GM18868 (cell line): ENCODE data around the gene SPTSSB.

Source experiments
- ATAC-seq: cut with Tn5 transposase; IDR thresholded peaks from one replicate; pipeline ENCODE4 v1.9.1; 2021; ENCODE audit warnings: mild to moderate bottlenecking, moderate library complexity; ENCODE audit not compliant: unreplicated experiment

The SPTSSB gene

DNA sequence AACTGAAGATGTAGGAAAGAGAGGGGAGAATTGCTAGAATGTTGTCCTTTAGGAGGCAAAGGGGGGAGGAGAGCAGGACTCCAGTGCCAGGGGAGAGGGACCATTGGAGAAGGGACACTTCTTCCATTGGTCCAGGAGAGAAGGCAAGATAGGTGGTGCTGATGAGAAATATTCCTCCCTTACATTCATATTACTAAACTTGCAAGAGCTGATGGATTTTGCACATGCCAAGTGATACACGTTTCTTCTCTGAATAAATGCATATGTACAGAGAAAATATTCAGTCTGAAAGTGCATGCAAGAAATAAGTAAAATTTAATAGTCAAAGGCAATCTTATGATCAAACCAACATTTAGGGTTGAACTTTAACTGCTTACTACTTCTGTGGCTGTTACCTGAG lies 21.5 kb upstream of the SPTSSB start:
- ATAC-seq = no peak

DNA sequence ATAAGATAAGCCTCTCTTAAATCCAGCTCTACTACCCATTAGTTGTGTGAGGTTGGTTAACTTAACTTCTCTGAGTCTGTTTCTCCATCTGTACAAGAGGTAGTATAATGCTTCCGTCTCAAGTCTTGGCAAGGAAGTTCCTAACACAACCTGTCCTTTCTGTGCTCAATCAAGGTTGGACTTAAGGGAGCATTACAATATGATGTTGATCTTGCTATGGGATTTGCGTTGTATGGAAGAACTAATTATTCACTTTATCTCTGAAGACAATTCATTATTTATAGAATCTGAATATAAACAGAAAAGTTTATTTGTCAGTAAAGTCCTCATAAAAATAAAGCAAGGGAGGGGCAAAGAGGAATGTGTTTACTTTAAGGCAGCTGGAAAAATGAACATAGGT lies 18.9 kb upstream of the SPTSSB start:
- ATAC-seq = no peak

DNA sequence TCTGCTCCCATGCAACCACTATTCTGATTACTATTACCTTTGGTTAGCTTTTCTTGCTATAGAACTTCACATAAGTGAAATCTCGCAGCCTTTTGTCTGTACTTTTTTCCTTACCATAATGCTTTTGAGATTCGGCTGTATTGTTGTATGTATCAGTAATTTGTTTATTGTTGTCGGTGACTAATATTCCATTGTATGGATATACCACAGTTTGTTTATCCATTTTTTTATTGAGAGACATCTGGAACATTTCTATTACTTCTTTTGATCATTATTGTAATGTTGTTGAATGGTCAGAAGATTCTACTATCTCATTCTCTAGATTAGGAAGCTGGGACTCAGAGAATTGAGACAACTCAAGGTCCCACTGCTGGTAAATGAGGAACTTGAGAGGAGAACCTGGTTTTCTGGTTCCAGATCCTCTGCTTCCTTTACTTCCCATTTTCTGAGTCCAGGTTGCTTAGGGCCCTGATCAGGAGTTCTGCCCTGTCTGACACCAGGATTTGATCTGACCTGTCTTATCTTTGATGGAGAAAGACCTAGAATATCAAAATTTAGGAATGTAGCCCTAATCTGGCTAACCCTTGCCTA lies 18.2 kb upstream of the SPTSSB start:
- no peak for ATAC-seq

DNA sequence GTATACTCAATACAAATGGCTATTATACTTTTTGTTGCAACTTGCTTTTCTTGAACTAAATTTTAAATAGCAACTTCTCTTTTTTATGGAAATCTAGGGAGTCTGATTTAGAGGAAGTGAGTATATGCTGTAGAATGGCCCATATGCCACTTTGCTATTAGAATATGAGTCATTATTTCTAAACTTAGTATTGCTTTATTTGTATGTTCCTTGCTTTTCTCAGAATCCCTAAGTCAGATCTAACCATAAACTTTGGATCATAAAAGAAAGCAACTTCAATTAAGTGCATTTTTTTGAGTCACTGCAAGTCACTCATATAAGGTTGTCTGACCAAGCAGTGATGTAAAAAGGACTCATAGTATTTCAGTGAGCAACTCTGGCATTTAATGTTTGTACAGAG lies 17.5 kb upstream of the SPTSSB start:
- peak; percentile 58 for ATAC-seq

DNA sequence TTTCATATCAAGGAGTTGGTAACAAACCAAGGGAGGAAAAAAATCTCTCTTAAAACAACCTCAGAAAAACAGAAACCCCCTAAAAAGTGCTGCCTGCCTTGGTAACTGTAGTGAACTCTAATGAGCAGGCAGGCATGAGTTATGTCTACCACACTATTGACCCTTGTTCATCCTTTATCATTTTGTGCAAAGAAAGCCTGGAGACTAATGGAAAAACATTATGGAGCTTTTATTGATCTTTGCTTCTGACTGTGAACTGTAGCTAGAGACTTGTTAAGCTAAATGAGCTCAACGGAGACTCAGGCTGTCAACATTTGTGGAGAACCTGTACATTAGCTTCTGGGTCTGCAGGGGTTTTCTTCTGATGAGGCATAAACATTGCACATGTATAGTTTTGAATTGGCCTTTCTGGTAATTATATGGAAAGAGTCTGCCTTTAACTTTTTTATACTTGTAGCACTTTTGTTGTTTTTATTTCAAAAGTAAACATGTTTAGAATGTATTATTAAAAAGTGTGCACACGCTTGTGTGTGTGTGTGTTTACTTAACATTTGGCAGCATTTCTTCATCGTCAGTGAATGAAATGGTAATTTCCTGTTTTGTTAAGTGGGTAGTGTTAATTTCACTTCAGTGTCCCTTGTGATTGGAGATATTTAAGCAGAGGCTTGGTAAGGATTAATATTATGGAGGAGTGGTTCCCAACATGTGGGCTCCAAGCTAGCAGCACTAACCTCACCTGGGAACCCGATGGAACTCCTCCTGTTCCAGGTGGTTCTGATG lies 15.9 kb upstream of the SPTSSB start:
- ATAC-seq = no peak

DNA sequence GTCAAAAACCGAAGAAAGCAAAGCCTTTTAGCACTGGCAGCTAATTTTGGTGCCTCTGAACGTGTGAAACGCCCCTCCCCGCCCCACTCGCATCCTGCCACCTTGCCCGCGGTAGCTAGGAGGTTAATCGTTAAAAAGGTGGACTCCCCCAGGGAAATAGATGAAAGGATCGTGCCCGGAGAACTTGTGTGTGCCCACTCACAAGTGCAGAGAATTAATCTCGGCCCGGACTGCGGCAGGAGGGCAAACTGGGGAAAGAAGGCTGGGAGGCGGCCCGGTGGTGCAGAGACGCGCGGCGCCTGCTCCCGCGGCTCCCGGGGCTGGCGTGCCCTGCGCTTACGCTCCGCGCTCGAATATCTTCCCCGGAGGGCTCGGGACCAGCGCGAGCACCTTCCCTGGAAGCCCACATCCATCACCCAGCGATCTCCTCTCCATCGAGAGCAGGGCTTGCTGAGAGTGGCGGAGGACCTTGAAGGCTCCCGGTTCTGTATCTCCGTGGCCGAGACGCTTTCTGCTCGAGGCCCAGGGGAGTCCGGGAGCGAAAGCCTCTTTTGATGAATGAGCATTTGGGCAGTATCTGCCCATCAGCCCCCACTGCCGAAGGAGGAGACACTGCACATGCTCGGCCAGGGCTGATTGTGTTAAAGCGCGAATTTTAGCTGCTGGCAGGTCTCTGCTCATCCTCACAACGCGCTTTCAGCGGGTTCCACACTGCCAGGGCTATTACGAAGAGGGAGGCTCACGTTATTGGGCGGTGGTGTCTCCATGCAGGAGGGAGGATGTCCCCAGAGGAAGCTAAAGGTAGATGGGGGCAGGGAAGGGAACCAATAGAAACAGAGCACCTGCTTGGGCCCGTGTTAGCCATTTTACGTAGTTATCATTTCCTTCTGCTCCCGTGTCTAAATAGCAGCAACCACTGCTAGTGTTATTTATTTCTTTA lies 1.3 kb upstream of the SPTSSB start:
- ATAC-seq = peak; percentile 39

DNA sequence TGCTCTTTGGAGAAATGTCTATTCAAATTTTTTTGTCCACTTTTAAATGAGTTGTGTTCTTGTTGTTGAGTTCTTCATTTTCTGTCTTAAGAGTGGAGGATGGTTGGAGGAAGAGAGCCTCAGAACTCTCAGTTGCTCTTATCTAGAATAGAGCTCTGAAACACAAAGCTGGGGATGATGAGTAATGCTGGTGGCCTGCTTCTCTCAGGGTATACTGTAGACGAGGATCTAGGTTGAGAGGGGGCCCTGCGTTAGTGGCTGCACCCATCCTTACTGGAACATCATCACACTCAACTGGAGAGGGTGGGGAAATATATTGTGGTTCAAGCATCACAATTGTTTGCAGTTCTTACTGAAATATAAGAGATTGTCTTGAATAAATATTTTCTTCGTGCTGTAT lies 1.8 kb downstream of the SPTSSB start:
- ATAC-seq = no peak

DNA sequence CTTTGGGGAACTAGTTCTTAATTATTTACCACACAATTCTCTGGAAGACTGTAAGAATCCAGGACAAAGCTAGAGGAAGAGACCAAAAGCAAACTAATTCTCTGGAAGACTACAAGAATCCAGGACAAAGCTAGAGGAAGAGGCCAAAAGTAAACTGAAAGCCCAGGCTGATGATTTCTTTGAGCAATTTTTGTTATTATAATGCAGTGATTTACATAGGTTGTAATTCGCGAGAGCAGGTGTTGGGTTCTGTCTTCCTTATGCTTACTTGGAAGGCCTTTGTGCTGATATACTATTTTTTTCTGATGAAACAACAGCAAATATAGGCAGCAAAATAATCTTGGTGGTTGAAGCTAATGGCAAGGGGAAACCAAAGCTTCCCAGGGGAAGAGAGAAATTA lies 5.2 kb downstream of the SPTSSB start:
- ATAC-seq = no peak

DNA sequence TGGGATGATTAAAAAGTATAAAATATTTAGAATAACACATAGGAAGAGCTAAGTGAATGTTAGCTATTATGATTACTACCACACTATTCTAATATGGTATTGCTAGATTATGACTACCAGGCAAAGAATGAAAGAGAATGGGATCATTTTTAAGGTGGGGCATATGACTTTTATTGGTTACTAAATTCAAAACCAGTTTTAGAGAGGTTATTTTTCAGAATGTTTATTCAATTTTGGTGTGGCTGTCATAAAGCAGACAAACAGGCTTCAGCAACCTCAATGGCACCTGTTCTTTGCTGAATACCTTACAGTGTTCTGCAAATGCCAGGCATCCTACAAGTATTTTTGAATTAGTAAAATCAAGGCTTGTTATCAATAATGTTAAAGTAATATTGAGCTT lies 12.8 kb downstream of the SPTSSB start:
- no peak for ATAC-seq

DNA sequence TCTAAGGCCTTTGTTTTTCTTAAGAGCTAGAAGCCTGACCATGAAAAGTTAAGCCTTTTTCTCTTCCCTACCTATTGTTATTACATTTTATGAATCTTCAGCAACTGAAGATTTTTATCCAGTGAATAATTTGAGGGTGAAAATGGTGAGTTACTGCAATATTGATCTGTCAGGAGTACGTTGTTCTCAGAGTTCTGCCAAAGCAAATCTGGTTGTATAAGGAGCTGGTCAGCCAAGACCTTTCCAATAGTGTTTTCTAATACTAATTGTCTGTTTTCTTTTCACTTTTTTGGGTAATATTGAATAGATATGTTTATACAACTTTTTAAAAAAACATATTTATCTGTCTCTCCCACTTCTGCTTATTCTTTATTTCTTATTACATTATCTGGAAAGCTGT lies 15.0 kb downstream of the SPTSSB start:
- ATAC-seq = no peak

DNA sequence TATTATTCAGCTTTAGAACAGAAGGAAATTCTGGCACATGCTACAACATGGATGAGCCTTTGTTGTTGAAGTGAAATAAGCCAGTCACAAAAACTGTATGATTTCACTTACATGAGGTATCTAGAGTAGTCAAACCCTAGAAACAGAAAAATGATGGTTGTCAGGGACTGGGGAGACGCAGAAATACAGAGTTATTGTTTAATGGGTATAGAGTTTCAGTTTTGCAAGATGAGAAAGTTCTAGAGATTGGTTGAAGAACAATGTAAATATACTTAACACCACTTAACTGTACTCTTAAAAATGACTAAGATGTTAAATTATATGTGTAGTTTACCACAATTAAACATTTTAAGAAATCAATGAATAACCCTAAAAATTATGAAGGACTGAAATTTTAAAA lies 15.8 kb downstream of the SPTSSB start:
- ATAC-seq = no peak

DNA sequence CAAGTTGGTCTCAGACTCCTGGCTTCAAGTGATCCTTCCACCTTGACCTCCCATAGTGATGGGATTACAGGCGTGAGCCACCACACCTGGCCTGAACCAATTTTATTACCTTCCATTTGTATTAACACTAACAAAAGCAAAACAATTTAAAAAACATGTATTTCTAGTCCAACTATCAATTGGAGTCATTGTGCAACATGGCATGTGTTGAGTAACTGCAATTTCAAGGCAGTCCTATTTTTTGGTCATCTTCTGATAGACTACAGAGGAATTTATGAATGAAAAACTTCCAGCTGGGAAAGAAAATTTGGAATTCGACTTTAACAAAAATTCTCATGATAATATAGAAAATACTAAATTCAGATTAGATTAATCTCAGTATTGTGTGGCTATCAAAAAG lies 16.8 kb downstream of the SPTSSB start:
- ATAC-seq = no peak

DNA sequence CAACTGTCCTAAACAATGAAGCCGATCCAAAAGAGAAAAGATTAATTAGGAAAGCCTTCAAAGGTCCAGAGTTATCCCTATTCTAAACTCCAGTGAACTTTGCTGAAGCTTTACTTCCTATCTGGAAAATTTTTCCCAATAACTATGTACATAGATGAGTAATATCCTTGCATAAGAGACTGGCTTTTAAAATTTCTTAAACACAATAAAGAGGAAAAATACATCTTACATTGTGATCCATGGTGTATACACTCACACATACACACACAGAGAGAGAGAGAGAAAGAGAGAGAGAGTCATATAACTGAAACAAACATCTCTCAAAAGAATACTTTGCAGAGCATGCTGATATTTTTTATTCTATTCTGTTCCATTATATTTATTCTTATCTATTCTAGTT lies 20.0 kb downstream of the SPTSSB start:
- no peak for ATAC-seq

DNA sequence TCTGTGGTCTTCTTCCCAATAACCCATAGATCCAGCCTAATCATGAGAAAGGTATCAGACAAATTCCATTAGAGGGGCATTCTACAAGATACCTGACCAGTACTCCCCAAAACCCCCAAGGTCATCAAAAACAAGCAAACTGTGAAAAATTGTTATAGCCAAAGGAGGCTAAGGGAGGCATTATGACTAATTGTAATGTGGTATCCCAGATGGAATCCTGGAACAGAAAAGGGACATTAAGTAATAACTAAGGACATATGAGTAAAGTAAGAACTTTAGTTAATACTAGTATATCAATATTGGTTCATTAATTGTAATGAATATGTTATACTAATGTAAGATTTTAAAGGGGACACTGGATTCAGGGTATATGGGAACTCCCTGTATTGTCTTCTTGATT lies 20.4 kb downstream of the SPTSSB start:
- ATAC-seq = no peak

DNA sequence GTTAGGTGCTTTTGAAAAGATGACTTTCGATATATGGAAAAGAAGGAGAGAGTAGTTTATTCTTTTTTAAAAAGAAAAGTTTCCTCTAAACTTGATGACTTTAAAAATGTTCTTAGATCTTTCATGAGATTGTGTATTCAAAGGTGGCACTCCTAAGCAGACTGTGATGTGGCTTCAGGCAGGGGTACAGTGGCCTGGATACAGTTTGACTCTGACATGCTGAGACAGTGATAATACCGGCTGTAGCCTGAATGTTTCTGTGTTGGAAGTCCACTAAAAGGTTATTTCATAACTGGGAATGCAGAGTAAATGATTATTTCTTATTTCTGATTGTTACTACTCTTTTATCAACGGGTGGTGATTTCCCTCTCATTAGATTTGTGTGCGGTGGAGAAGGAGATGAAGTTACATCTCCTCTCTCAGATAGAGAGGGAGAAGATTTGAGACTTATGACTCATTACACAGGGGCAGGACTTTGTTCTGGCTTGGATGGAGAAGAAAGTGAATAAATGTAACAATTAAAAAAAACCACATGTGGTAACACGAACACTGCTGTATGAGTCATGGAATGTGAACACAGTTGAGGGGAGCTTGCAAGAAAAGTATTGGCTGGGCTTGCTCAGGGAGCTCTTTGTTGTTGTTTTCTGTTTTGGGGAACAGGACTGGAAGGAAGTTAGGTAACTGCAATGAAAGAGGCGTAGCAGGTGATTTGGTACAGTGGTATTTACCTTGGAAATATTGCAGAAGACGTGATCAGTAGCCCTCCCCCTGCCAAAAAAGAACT lies 21.6 kb downstream of the SPTSSB start:
- peak; percentile 82 for ATAC-seq

DNA sequence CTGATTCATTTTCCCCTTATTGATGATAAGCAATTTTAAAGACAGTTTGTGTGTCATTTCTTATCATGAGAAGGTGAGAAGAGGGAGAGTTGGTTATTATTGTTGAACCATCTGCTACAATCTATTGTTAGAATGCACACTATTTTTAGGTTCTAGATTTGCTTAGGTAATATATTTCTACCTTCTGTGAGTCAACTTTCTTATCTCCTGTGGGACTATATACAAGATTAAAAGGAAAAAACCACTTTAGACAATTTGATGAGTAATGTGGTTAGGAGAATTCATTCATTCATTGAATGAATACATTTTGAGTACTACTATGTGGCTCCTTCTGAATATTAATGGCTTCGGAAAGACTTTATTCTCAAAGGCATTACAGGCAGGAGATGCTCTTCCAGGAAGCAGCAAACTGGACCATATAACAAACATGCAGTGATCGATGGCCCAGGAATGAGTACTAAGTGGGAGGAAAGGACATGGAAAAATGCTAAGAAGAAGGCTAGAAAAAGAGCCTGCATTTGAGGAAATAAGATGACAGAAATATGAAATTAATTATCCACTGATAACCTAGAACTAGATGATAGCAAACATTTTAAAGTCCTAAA lies 22.4 kb downstream of the SPTSSB start:
- ATAC-seq = peak; percentile 39

DNA sequence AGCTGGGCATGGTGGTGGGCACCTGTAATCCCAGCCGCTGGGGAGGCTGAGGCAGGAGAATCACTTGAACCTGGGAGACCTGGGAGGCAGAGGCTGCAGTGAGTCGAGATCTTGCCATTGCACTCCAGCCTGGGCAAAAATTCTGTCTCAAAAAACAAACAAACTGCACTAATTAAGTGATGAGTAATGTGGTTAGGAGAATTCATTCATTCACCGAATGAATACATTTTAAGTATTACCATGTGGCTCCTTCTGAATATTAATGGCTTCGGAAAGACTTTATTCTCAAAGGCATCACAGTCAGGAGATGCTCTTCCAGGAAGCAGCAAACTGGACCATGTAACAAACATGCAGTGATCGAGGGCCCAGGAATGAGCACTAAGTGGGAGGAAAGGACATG lies 23.6 kb downstream of the SPTSSB start:
- no peak for ATAC-seq

DNA sequence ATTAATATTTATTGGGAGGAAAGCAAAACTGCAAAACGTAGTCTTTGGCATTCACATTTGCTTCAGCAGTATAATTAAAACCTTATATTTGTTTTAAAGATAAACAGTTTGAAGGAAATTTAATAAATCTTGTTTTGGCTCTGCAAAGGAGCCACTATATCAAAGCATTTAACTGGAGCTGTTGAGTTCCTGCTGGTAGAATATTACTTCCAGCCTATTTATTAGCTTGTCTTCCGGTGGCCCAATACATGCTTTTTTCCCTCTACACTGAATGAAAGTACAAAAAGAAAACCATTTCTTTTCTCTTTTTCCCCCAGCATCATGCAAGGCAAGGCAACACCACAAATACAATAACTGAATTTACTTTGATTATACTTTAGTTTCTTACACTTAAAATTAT lies 26.3 kb downstream of the SPTSSB start:
- no peak for ATAC-seq

DNA sequence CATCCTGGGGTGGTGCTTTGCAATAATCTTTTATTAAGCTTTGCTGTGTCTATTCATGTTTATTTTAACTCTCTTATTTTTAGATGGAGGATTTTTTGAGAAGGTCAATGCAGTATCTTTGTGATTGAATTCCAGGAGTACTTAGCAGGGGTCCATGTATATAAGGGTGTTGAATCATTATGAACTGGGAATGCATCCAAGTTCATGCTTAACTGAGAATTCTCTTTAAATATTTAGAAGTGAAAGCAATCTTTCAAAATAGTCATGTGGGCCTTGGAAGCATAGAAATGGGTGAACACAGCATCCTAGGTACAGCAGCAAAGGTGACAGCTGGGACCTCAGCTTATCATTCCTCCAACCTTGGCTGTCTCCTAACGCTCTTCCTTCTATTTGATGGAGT lies 27.3 kb downstream of the SPTSSB start:
- no peak for ATAC-seq

DNA sequence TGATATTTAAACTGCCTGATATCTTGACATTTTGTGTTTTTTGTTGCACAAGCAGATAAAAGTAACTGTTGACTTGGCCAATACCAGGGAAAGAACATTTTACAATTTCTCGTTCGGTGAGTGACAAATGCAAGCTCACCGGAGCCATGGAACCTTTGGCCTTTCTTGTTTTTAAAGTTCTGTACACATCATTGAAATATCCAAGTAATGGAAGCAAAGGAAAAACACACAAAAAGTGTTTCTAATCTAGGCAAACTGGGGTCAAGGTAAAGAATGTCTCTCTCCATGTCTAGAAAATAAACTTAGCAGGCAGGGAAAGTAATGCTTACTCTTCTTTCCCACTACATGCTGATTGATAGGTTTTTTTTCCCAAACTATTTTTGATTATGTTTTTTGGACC lies 27.8 kb downstream of the SPTSSB start:
- ATAC-seq = no peak

DNA sequence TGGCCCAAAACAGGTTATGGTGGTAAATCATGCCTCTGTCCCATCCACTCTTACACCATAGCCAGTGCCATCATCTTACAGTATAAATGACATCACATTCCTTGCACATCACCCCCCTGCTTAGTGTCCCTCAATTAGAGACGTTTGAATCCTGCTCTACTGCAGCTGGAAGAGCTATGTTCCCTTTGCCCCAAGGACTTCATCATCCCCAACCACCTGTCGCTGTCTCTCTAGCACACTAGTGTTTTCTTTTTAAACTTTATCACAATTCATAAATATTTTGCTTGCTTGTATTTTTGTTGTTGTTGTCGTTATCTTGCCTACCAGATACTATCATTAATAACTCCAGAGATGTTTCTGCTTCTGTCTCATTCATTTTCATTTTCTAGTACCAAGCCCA lies 28.7 kb downstream of the SPTSSB start:
- ATAC-seq = no peak
